ENCODE data around the gene DOCK6.
"Not testable (repeated sequence)": the region's sequence is repeated elsewhere in the genome, so short reads cannot be mapped to it uniquely, and the experiment has no call there.

The DOCK6 gene

DNA sequence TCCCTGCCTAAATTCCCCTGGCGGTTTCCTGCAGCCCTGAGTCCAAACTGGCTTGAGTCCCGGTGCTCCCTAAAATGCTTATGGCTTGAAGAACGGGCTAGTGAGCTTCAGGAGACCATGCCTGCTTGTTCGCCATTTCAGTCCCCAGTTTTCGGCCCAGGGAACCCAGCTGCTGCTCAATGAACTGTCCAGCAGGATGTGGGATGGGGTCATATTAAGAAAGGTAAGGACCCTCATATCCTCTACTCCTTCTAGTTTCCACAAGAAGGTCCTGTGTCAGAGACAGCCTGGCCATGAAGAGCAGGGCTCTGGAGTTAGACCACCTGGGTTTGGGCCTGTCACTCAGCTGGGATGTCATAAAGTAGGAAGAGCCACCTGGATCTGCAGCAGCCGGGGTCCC is 89.7 kb downstream of the DOCK6 start:
- DNase-seq (ENCODE audit: low read depth in 3 of 3) = no peak

DNA sequence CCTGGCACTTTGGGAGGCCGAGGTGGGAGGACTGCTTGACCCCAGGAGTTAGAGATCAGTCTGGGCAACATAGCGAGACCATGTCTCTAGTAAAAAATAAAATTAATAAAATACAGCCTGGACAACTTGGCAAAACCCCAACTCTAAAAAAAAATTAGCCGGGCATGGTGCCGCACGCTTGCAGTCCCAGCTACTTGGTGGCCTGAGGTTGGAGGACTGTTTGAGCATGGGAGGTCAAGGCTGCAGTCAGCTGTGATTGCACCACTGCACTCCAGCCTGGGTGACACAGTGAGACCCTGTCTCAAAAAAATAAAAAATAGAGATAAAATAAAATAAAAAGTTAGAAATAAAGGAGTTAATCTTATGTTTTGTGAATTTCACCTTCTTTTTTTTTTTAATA is 91.2 kb downstream of the DOCK6 start:
- no peak for DNase-seq (ENCODE audit: low read depth in 3 of 3)

DNA sequence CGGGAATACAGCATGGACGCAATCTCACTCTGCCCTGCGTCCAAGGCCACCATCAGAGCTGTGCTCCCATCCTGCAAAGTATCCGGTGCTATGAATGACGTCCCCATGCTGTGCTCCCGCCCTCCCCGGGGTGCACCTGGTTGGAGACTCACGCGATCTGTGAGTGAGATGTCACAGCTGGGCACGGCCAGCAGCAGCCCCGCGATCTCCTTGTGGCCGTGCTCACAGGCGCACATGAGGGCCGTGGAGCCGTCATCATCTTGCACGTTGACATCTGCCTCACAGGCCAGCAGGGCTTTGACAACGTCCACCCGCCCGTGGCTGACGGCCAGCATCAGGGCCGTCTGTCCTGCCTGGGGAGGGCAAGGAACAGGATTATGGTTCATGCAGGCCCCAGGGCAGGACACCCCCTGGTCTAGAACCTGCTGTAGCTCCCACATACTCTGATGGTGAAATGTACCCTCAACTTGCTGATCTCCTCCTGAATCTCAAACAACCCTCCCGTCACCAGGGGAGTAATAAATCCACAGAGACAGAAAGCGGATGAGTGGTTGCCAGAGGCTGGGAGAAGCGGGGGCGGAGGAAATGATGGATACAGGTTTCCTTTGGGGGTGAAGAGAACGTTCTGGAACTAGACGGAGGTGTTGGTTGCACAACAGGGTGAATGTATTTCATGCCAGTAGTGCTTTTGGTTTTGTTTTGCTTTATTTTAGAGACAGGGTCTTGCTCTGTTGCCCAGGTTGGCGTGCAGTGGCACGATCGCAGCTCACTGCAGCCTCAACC is 92.2 kb downstream of the DOCK6 start:
- DNase-seq (ENCODE audit: low read depth in 3 of 3) = no peak

DNA sequence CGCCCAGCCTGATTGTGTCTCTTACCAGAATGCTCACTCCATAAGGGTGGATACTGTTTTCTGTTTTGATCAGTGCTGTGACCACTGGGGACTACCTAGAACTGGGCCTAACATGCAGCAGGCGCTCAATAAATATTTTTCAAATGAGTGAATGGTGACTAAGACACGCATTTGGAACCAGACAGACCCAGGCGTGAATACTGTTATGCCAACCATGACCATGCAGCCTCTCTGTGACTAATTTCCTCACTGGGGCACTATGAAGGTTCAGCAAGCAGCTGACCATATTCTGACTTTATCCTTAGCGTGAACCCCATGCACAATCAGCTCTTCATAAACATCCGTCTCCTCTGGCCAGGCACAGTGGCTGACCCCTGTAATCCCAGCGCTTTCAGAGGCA is 93.8 kb downstream of the DOCK6 start:
- DNase-seq (ENCODE audit: low read depth in 3 of 3) = no peak

DNA sequence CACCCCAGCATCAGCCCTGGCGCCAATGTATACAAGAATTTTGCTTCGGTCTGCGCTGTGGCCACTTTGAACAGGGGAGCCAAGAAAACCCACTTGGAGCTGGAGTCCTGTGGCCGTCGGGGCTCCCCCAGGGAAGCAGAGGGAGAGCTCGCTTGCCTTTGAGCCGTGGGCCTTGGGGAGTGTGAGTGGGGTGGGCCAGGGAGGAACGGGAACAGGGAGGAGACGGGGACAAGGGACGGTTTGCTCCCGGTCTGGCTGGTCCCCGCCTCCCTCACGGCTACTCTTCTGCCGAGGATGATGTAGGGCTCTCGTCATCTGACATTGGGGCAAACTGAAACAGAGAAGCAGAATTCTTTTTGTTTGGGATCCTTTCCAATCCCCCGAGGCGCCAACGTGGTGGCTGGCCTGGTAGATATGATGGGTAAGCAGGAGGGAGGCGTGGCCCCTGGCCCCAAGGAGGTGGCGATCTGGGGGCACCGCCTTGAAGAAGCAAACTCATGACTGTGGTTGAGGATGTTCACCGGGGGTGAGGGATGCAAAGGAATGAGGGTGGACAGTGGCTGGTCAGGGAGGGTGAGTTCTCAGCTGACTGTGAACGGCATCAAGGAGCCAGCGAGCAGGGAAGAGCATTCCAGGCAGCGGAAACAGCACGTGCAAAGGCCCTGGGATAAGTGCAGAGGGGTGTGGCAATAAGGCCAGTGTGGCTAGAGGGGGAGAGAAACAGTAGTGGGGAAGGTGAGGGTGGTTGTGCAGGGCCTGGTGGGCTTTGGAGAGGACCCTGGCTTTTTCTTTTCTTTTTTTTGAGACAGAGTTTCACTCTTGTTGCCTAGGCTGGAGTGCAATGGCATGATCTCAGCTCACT is 95.8 kb downstream of the DOCK6 start:
- DNase-seq (ENCODE audit: low read depth in 3 of 3) = no peak

DNA sequence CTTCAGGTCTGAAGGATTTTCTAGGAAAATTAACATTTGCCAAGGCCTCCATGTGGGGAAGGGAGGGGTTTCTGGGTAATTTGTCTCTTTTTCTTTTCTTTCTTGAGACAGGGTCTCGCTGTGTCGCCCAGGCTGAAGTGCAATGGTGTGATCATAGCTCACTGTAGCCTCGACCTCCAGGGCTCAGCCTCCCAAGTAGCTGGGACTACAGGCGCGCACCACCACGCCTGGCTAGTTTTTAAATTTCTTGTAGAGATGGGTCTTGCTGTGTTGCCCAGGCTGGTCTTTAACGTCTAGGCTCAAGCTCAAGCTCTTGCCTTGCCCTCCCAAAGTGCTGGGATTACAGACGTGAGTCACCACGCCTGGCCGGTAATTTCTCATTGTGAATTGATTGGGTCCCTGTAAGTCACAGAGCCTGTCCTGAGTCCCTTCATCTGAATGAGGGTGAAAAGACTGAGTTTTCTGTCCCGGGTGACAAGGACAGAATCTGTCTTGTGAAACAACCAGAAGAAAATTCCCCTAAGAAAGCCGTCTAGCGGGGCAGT is 96.8 kb downstream of the DOCK6 start:
- DNase-seq (ENCODE audit: low read depth in 3 of 3) = no peak

DNA sequence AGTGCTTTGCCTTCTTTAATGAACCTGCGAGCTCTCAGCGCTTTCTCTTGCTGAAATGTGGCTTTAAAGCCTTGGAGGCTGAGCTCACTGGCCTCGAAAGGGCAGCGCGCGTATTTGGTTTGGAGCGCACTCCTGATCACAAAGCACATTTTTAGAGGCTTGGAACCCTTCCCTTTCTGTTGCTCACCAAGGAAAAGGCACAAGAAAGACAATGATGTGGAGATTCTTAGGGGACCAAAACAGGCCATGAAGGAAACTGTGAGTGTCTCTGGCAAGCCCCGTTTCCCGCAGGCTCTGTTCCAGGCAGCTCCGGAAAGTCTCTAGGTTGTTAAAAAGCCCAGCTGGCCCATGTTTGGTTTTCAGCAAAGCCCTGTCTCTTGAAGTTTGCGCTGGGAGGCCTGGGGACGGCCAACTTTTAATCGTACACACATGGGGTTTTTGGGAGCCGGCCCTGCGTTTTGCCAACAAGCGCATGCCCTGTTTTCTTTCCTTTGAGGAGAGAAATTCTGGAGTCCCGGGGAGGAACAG is 97.4 kb downstream of the DOCK6 start:
- no peak for DNase-seq (ENCODE audit: low read depth in 3 of 3)

DNA sequence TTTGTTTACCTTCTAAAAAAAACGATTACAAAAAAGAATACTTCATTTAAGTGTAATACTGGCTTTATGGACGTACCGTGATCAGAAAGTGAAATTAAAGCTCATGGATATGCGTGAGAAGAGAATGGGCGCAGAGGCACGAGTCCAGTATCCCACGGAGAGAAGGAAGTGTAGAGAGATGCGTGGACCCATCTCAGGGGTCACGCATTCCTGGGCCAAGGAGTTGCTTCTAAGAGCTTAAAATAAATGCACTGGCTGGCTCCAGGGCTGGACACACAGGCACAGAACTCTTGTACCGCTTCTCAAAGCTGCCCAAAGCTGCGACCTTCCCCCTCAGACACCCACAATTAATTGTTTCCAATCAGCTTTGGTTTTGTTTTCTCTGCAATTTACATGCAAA is 98.0 kb downstream of the DOCK6 start:
- no peak for DNase-seq (ENCODE audit: low read depth in 3 of 3)

DNA sequence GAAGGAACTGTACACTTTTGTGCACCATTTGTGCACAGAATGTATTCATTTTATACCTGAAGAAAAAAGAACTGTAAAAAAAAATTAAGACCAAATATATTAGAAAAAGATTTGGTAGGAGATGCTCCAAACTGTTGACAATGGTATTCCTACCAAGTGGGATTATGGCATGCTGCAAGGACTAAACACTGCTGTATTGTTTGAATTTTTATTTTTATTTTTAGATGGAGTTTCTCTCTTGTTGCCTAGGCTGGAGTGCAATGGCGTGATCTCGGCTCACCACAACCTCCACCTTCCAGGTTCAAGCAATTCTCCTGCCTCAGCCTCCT is 101.9 kb downstream of the DOCK6 start:
- not testable (repeated sequence) for DNase-seq (ENCODE audit: low read depth in 3 of 3)

DNA sequence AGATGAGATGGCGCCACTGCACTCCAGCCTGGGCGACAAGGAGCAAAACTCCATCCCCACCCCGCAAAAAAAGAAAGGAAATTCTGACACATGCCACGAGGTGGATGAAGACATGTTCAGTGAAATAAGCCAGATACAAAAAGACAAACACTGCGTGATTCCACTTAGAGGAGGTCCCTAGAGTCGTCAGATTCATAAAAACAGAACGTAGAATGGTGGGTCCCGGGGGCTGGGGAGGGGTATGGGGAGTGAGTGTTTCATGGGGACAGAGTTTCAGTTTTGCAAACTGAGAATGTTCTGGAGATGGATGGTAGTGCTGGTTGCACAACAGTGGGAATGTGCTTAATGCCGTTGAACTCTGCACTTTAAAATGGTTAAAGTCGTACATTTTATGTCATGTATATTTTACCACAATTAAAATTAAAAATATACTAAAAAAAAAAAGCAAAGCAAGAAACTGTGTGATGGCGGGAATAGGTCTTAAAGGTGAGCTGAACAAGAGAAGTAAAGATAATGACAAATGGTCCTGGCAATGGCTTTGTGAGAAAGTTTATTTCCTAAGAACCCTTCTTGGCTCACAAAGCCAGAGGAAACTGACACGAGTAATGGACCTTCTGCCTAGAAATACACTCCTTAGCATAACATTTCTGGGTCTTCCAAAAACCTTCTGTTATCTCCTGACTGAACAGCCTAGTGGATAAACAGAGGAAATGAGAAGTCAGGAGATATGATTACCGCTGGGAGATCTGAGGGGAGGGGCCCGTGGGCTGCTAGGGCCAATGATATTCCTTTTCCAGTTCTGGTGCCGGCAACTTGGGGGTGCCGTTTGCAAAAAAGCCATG is 102.5 kb downstream of the DOCK6 start:
- DNase-seq (ENCODE audit: low read depth in 3 of 3) = no peak

DNA sequence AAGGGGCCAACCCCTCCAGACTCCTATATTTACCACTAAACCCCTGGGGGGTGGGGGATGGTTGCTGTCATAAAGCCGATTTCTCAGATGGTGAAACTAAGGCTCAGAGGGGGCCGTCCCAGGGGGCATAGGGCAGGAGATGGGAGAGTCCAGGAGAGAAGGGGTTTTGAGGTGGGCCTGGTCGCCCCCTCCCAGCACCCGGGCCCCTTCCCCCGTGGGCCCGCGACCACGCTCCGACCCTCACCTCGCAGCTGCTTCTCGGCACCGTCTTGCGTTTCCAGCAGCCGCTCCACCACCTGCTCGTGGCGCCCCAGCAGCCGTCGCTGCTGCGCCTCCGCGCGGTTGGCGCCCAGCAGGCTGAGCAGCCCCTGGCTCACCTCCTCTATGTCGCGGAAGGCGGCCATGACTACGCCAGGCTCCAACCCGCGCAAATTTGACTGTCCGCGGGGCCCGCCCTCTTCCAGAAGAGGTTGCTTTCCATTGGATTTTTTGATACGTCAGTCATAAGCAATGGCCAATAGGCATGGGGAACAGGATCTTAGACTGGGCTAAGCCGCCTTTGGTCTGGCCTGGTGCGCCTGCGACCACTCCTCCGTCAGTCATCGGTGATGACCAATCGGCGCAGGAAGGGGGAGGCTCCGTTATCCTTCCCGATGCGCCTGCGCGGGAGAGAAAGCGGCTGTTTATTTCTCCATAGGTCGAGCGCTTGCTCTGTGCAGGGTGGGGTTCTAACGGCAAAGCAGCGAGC is 106.8 kb downstream of the DOCK6 start, which contains the start of gene SPC24:
SPC24 (minus strand) TSS at position 410 of the 748 bp plus-strand sequence; CDS start at position 404, 6 bp downstream.
- DNase-seq (ENCODE audit: low read depth in 3 of 3) = peak; percentile 72 to 76 (median 72)

DNA sequence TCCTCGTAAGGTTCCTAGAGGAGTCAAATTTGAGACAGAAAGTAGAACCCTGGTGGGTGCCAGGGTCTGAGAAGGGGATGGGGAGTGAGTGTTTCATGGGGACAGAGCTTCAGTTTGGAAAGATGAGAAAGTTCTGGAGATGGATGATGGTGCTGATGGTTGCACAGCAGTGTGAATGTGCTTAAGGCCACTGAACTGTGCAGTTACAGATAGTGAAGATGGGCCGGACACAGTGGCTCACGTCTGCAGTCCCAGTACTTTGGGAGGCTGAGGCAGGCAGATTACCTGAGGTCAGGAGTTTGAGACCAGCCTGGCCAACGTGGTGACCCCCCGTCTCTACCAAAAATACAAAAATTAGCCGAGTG is 107.7 kb downstream of the DOCK6 start:
- no peak for DNase-seq (ENCODE audit: low read depth in 3 of 3)

DNA sequence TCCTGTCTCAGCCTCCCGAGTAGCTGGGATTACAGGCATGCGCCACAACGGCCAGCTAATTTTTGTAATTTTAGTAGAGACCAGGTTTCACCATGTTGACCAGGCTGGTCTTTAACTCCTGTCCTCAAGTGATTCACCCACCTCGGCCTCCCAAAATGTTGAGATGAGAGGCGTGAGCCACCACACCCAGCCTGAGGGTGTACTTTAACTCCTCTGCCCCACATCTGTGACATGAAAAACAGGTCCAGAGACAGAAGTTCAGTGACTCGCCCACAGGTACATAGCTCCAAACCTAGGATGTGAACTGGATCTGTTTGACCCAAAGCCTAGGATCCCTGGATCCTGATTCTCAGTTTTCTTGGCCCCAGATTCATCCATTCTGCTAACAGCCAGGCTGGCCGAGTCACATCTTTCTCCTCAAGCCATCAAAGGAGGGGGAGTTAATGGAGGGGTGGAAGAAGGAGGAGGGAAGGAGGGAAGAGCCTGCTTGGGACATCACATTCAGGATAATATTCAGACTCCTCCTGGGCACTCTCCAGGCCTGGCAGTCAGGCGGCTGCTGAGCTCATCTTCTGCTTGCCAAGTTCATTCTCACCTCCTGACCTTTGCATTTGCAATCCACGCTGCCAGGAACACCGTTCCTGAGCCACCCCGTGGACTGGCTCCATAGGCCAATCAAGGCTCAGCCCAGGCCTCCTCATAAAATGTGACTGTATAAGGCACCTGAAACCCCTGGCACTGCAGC is 109.8 kb downstream of the DOCK6 start:
- DNase-seq (ENCODE audit: low read depth in 3 of 3) = no peak

DNA sequence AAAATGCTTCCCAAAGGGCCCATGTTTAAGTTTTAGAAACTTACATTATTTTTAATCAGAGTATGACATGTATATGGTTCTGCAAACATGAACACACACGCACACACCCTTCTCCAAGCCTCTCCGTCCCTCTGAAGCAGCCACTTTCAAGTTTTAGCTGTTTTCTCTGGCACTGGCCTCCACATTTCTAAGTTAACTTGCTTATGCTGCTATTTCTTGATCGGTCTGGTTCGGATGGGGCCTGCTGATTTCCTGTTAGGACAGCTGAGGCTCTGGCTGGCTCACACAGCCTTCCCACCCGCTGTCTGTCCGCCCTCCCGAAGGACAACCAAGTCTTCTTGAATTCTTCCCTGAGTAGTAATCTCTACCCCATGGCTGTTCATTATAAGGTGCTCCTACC is 111.1 kb downstream of the DOCK6 start:
- no peak for DNase-seq (ENCODE audit: low read depth in 3 of 3)
